GM19328 (cell line): ENCODE results near the gene WDFY4.

ENCODE experiments used
- ATAC-seq: cut with Tn5 transposase; IDR thresholded peaks from one replicate; pipeline ENCODE4 v1.9.1; 2021; ENCODE audit warnings: mild to moderate bottlenecking, moderate library complexity; ENCODE audit not compliant: unreplicated experiment

Gene WDFY4

DNA sequence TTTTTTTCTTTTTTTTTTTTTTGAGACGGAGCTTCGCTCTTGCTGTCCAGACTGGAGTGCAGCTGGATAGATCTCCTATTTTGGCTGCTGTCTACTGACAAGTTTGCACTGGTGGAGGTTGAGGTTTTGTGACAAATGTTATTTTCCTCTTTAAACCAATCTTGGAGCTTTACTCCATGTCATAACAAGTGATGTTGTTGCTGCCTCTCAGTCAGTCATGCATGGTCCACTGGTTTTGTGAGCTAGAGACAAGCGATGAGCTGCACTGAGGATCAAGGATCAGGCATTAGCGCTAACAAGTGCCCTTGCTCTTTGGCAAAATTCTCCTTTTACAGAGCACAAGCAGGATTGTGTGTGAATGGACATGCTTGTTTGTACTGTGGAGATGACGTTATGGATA lies 805 bp upstream of the WDFY4 start:
- no peak for ATAC-seq

DNA sequence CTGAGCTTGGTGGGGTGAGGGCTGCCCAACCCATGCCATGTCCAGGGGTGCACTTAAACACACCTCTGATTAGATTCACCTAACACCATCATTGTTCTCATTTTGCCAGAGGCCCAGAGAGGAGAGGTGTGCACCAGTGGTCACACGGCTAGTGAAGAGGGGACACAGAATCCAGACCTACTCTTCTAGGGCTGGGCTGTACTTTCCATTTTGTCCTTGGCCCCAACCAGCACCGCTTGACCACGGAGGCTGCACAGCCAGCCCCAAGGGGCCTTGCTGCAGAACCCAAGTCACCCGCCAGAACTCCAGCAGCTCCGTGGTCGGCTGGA lies 246 bp upstream of the WDFY4 start:
- ATAC-seq = no peak

DNA sequence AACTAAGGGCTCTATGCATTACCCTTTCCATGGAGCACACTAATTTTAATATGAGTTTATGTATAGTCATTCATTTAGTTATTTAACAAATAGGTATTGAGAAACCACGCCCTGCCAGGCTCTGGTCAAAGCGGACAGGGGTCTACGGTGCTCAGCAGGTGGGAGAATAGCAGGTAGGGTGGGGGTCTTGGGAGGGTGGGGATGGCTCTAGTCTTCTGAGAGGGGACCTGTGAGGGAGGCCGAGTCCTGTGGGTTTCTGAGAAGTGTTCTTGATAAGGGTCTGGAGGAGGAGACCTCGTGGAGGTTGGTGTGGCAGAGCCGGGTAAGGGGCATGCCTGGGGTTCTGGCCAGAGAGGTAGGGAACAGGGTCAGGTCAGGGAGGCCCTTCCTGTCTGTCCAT lies 1.1 kb downstream of the WDFY4 start:
- no peak for ATAC-seq

GRCh38 chr10:48690791-48691660 lies 6.4 kb downstream of the WDFY4 start:
- ATAC-seq = no peak

DNA sequence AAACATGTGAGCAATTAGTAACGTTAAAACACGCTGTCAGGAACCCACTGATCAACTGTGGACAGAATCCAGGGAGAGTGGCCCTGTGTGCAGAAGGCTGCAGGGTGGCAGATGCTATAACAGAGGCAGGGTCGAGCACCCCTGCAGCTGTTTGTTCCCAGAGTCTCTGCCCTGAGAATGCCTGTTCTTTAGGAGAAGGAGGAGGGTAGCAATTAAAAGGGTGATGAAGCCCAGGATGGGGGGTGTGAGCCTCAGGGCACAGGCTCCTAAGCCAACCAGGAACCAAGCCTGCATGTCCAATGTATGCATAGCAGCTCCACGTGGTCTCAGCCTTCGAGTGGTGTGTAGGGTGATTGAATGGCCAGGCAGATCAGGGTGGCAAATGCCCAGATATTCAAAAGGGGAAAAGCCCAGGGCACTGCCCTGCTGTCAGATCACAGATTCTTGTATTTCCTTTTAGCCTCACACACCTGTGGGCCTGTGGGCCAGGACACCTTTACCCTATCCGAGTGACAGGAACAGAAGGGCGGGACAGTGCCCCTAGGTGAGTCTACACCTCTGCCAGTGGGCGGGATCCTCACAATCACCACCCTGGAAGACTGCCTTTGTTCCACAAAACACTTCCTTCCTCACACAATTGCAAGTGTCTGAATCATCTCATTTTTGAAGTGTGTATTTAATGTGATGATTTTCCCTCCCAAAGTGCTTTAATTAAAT lies 7.3 kb downstream of the WDFY4 start:
- no peak for ATAC-seq

GRCh38 chr10:48692748-48693147 lies 8.1 kb downstream of the WDFY4 start:
- ATAC-seq = no peak

- no peak for ATAC-seq
Measured at GRCh38 chr10:48693206-48693605, 8.5 kb downstream of the WDFY4 start.

DNA sequence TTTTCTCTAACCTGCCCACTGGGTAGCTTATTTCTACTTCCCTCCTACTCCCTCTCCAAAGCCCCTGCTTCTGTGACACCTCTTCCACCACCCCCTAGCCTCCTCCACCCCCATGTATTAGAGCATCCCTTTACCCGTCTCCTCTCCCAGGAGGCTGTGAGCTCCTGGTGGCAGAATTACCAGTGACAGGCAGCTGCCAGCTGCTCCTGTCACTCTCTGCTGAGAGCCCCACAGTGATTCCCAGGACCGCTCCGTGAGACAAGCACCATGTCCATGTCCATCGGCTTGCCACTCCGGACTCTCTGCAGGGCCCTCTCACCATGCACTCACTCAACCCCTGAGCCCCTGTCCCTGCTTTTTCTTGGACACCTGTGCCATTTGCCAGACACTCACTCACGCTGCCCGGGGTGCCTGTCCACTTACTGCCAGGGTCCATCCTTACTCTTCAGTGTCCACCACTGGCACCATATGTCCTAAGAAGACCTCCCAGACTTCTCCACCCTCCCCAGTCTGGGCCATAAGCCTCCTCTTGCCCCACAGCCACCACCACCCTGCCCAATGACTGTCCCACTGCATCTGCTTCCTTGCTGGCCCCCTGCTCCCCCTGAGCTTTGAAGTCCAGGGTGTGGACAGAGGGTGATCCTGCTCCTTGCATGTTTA lies 9.8 kb downstream of the WDFY4 start:
- no peak for ATAC-seq

DNA sequence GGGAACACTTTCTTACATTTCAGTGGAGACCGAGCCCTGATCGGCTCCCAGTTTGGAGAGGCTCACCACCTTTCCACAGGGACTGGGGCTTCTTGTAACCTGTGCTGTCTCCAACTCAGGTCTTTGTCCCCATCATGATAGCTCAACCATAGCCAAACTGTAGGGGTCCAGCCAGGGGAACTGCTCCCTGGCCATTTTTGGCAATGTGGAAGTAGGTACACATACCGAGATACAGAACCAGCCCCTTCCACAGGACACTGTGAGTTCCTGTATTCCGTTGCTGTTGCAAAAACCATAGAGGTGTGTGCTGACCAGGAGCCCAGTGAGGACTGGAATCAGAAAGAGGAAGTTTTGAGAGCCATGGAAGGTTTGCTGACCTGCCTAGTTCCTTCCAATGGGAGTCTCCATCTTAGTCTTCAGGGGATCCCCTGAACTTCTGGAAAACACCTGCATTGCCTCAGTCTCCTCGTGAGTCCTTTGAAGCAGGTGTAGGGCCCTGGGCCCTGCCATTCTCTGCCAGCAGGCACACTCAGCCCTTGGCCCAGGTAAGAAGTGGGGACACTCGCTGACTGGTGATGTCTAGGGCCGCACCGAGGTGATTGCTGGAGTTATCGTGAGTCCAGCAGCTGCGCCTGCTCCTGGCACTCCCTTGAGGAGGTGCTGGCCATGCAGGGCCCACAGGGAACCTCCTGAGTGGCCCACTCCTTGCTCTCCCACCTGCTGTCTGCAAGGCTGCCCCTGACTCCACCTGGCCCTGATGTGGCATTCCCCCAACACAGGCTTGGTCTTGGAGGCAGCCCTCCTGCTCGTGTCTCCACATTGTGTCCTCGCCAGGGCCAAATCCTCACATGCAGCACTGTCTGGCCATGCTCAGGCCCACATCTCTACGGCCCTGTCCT lies 11.2 kb downstream of the WDFY4 start:
- no peak for ATAC-seq

- ATAC-seq = no peak
Measured at GRCh38 chr10:48696535-48696873, 11.8 kb downstream of the WDFY4 start.

- ATAC-seq = no peak
Measured at GRCh38 chr10:48697091-48697490, 12.4 kb downstream of the WDFY4 start.

- ATAC-seq = no peak
Measured at GRCh38 chr10:48697821-48698764, 13.4 kb downstream of the WDFY4 start.

GRCh38 chr10:48699011-48699627 lies 14.4 kb downstream of the WDFY4 start:
- no peak for ATAC-seq

DNA sequence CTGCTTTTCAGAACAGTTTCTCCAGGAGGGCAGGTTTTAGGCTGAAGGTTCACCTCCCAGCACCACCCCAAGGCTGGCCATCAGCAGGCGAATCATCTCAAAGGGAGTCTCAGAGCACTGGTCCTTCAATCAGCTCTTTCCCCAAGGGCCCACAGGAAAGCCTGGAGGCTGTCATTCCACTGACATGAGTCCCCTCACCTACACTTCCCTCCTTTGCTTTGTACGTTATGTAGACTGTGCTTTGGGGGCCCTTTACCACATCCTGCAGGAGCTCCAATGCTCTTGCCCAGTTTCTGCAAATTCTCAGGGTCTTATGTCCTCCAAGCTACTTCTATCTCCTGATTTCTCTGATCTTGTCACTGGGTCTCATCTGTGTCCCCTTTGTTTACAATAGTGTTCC lies 15.4 kb downstream of the WDFY4 start:
- ATAC-seq = no peak

DNA sequence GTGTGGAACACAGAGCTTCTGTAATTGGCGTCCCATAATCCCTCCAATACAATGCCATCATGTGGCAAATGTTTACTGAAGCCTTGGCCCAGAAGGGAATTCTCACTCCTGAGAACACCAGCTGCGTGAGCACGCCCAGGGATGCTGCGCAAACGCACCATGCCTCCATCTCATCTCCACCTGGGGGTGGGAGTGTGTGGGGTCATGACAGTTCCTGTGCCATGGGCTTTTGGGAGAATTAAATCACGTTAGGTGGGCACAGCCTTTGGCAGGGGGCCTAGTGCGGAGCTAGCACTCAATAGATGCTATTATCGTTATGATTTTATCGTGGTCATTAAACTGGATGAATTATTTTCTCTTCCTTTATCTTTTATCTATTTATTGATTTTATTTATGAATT lies 15.8 kb downstream of the WDFY4 start:
- no peak for ATAC-seq

- no peak for ATAC-seq
Measured at GRCh38 chr10:48701139-48701901, 16.6 kb downstream of the WDFY4 start.

- no peak for ATAC-seq
Measured at GRCh38 chr10:48701941-48702340, 17.3 kb downstream of the WDFY4 start.

- no peak for ATAC-seq
Measured at GRCh38 chr10:48703531-48704122, 19.0 kb downstream of the WDFY4 start.
